HEK293 (cell line): Measurements from ENCODE around the gene UNC5CL.
A peak's percentile ranks its signal among the peaks of the same experiment; 100 is the strongest.

ENCODE experiments used
- FEZF1 ChIP-seq: fragments of 450-650 bp; formaldehyde crosslinking; IDR thresholded peaks from 2 replicates; pipeline ENCODE4 v1.5.1; 2016; ENCODE audit warnings: missing biosample characterization, missing genetic modification characterization
- GLIS1 ChIP-seq: fragments of 450-650 bp; formaldehyde crosslinking; IDR thresholded peaks from 2 replicates; pipeline ENCODE4 v1.5.1; 2016; ENCODE audit warnings: missing biosample characterization, missing genetic modification characterization
- GLIS2 ChIP-seq: fragments of 450-650 bp; formaldehyde crosslinking; IDR thresholded peaks from 2 replicates; pipeline ENCODE4 v1.5.1; 2016; ENCODE audit warnings: missing biosample characterization, missing genetic modification characterization
- KLF16 ChIP-seq: fragments of 450-650 bp; formaldehyde crosslinking; IDR thresholded peaks from 2 replicates; pipeline ENCODE4 v1.5.1; 2017; ENCODE audit warnings: missing biosample characterization, missing genetic modification characterization
- SALL2 ChIP-seq: fragments of 450-650 bp; formaldehyde crosslinking; IDR thresholded peaks from 2 replicates; pipeline ENCODE4 v1.5.0; 2017; ENCODE audit warnings: missing biosample characterization, mild to moderate bottlenecking, missing genetic modification characterization, borderline replicate concordance
- TCF7L2 ChIP-seq: IDR thresholded peaks from 2 replicates; pipeline ENCODE4 v1.6.1; 2011; ENCODE audit warnings: low read depth, mild to moderate bottlenecking, inconsistent platforms, low read length, moderate library complexity, borderline replicate concordance
- YY1 ChIP-seq: fragments of 450-650 bp; formaldehyde crosslinking; IDR thresholded peaks from 2 replicates; pipeline ENCODE4 v1.5.1; 2018; ENCODE audit warnings: missing biosample characterization, missing genetic modification characterization
- ZBTB48 ChIP-seq: fragments of 450-650 bp; formaldehyde crosslinking; IDR thresholded peaks from 2 replicates; pipeline ENCODE4 v1.5.1; 2016; ENCODE audit warnings: missing biosample characterization, missing genetic modification characterization
- ZNF211 ChIP-seq: fragments of 450-650 bp; formaldehyde crosslinking; IDR thresholded peaks from 2 replicates; pipeline ENCODE4 v1.5.1; 2016; ENCODE audit warnings: low read depth, missing biosample characterization, missing genetic modification characterization
- ZNF266 ChIP-seq: fragments of 450-650 bp; formaldehyde crosslinking; IDR thresholded peaks from 2 replicates; pipeline ENCODE4 v1.5.1; 2016; ENCODE audit warnings: missing biosample characterization, missing genetic modification characterization, low read depth
- ZNF335 ChIP-seq: fragments of 450-650 bp; formaldehyde crosslinking; conservative IDR thresholded peaks from 2 replicates; pipeline ENCODE4 v1.5.1; 2016; ENCODE audit warnings: missing biosample characterization, missing genetic modification characterization
- ZNF341 ChIP-seq: fragments of 450-650 bp; formaldehyde crosslinking; IDR thresholded peaks from 2 replicates; pipeline ENCODE4; 2016; ENCODE audit warnings: low read depth, missing biosample characterization, missing genetic modification characterization
- ZNF366 ChIP-seq: fragments of 450-650 bp; formaldehyde crosslinking; conservative IDR thresholded peaks from 2 replicates; pipeline ENCODE4 v1.5.1; 2016; ENCODE audit warnings: missing biosample characterization, missing genetic modification characterization
- ZNF37A ChIP-seq: fragments of 450-650 bp; IDR thresholded peaks from 2 replicates; pipeline ENCODE4 v1.5.1; 2018; ENCODE audit warnings: missing biosample characterization, missing genetic modification characterization
- ZNF621 ChIP-seq: fragments of 450-650 bp; formaldehyde crosslinking; IDR thresholded peaks from 2 replicates; pipeline ENCODE4 v1.5.1; 2017; ENCODE audit warnings: missing biosample characterization, missing genetic modification characterization
- ZNF624 ChIP-seq: fragments of 450-650 bp; formaldehyde crosslinking; IDR thresholded peaks from 2 replicates; pipeline ENCODE4 v1.5.1; 2017; ENCODE audit warnings: missing biosample characterization, missing genetic modification characterization
- ZNF654 ChIP-seq: fragments of 450-650 bp; formaldehyde crosslinking; IDR thresholded peaks from 2 replicates; pipeline ENCODE4 v1.5.1; 2016; ENCODE audit warnings: low read depth, missing biosample characterization, missing genetic modification characterization
- ZNF677 ChIP-seq: fragments of 450-650 bp; IDR thresholded peaks from 2 replicates; pipeline ENCODE4 v1.5.0; 2018; ENCODE audit warnings: missing biosample characterization, mild to moderate bottlenecking, missing genetic modification characterization, moderate library complexity
- ZNF701 ChIP-seq: fragments of 450-650 bp; formaldehyde crosslinking; IDR thresholded peaks from 2 replicates; pipeline ENCODE4 v1.5.1; 2016; ENCODE audit warnings: missing biosample characterization, missing genetic modification characterization
- ZNF776 ChIP-seq: fragments of 450-650 bp; formaldehyde crosslinking; IDR thresholded peaks from 2 replicates; pipeline ENCODE4 v1.5.0; 2017; ENCODE audit warnings: missing biosample characterization, missing genetic modification characterization, borderline replicate concordance
- ZNF792 ChIP-seq: fragments of 450-650 bp; formaldehyde crosslinking; IDR thresholded peaks from 2 replicates; pipeline ENCODE4 v1.5.1; 2016; ENCODE audit warnings: missing biosample characterization, missing genetic modification characterization
- TF ChIP-seq, protein P1 (sequence below): fragments of 450-650 bp; formaldehyde crosslinking; IDR thresholded peaks from 2 replicates; pipeline ENCODE4 v1.5.1; 2017; ENCODE audit warnings: missing biosample characterization, missing genetic modification characterization
- TF ChIP-seq, protein P2 (sequence below): fragments of 450-650 bp; formaldehyde crosslinking; IDR thresholded peaks from 2 replicates; pipeline ENCODE4 v1.5.1; 2016; ENCODE audit warnings: missing biosample characterization, missing genetic modification characterization
- TF ChIP-seq, protein P3 (sequence below): fragments of 450-650 bp; formaldehyde crosslinking; IDR thresholded peaks from 2 replicates; pipeline ENCODE4 v1.5.1; 2016; ENCODE audit warnings: missing biosample characterization, missing genetic modification characterization

The UNC5CL gene

DNA sequence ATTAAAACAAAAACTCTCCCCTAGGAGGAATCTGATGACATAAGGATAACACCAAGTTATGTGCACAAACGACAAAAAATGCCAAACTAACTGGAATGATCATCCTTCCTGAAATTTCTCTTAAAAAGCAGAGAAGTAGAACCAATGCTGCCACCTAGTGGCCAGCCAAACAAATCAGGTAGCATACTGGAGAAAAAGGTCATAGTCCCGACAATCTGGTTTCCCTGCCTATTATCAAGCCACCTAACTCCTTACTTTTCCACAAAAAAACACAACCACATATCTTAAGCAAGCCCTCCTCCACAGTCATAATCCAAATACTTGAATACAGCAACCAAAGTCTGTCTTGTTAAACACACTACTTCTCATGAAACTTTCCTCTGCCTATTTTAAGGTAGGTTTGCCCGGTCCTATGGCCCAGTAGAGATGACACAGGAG is 27.9 kb upstream of the UNC5CL start (continued):
- TF ChIP-seq, protein P1, sequence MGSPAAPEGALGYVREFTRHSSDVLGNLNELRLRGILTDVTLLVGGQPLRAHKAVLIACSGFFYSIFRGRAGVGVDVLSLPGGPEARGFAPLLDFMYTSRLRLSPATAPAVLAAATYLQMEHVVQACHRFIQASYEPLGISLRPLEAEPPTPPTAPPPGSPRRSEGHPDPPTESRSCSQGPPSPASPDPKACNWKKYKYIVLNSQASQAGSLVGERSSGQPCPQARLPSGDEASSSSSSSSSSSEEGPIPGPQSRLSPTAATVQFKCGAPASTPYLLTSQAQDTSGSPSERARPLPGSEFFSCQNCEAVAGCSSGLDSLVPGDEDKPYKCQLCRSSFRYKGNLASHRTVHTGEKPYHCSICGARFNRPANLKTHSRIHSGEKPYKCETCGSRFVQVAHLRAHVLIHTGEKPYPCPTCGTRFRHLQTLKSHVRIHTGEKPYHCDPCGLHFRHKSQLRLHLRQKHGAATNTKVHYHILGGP (tag by site-specific recombination), result no peak
- TF ChIP-seq ZNF654 (tag by site-specific recombination) (peak; percentile 85), ZBTB48 (no peak), KLF16 (tag by site-specific recombination) (no peak), FEZF1 (no peak), ZNF701 (no peak), ZNF211 (no peak), ZNF266 (tag by site-specific recombination) (no peak), ZNF621 (tag by site-specific recombination) (no peak), GLIS1 (tag by site-specific recombination) (no peak), ZNF366 (tag by site-specific recombination) (0 out of 2 replicates have a peak, but pooled peaks have one; percentile 19), ZNF776 (no peak), ZNF341 (no peak), ZNF624 (tag by site-specific recombination) (no peak), ZNF335 (tag by site-specific recombination) (no peak), GLIS2 (tag by site-specific recombination) (no peak), ZNF37A (tag by site-specific recombination) (no peak), ZNF677 (tag by site-specific recombination) (no peak), YY1 (no peak), ZNF792 (tag by site-specific recombination) (no peak), TCF7L2 (no peak), SALL2 (tag by site-specific recombination) (no peak)
- TF ChIP-seq, protein P2, sequence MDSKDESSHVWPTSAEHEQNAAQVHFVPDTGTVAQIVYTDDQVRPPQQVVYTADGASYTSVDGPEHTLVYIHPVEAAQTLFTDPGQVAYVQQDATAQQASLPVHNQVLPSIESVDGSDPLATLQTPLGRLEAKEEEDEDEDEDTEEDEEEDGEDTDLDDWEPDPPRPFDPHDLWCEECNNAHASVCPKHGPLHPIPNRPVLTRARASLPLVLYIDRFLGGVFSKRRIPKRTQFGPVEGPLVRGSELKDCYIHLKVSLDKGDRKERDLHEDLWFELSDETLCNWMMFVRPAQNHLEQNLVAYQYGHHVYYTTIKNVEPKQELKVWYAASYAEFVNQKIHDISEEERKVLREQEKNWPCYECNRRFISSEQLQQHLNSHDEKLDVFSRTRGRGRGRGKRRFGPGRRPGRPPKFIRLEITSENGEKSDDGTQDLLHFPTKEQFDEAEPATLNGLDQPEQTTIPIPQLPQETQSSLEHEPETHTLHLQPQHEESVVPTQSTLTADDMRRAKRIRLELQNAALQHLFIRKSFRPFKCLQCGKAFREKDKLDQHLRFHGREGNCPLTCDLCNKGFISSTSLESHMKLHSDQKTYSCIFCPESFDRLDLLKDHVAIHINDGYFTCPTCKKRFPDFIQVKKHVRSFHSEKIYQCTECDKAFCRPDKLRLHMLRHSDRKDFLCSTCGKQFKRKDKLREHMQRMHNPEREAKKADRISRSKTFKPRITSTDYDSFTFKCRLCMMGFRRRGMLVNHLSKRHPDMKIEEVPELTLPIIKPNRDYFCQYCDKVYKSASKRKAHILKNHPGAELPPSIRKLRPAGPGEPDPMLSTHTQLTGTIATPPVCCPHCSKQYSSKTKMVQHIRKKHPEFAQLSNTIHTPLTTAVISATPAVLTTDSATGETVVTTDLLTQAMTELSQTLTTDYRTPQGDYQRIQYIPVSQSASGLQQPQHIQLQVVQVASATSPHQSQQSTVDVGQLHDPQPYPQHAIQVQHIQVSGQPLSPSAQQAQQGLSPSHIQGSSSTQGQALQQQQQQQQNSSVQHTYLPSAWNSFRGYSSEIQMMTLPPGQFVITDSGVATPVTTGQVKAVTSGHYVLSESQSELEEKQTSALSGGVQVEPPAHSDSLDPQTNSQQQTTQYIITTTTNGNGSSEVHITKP (tag by site-specific recombination), result no peak
- TF ChIP-seq, protein P3, sequence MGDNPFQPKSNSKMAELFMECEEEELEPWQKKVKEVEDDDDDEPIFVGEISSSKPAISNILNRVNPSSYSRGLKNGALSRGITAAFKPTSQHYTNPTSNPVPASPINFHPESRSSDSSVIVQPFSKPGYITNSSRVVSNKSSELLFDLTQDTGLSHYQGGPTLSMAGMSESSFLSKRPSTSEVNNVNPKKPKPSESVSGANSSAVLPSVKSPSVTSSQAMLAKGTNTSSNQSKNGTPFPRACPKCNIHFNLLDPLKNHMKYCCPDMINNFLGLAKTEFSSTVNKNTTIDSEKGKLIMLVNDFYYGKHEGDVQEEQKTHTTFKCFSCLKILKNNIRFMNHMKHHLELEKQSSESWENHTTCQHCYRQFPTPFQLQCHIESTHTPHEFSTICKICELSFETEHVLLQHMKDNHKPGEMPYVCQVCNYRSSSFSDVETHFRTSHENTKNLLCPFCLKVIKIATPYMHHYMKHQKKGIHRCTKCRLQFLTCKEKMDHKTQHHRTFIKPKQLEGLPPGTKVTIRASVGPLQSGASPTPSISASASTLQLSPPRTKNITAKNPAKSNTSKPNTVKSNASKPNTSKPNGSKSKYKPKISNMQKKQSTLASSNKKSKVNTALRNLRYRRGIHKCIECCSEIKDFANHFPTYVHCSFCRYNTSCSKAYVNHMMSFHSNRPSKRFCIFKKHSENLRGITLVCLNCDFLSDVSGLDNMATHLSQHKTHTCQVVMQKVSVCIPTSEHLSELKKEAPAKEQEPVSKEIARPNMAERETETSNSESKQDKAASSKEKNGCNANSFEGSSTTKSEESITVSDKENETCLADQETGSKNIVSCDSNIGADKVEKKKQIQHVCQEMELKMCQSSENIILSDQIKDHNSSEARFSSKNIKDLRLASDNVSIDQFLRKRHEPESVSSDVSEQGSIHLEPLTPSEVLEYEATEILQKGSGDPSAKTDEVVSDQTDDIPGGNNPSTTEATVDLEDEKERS (tag by site-specific recombination), result no peak
